Fibroblast of pulmonary artery (primary cell): Measurements from ENCODE around the gene SPAG16.

Experiments
- DNase-seq: peaks from one replicate; pipeline ENCODE4 v3.0.0-alpha.2; 2010; ENCODE audit warnings: low read depth
- H3K4me3 ChIP-seq: replicated peaks from 2 replicates; pipeline ENCODE4 v1.5.1; 2011; ENCODE audit warnings: low read depth, mild to moderate bottlenecking, control low read depth, low read length, moderate library complexity
- CTCF ChIP-seq: IDR thresholded peaks from 2 replicates; pipeline ENCODE4 v1.5.1; 2011; ENCODE audit warnings: mild to moderate bottlenecking, control low read depth, low read length, inconsistent platforms; ENCODE audit errors: missing control alignments

Gene SPAG16

GRCh38 chr2:213249502-213249901 lies 34.8 kb upstream of the SPAG16 start:
- TF ChIP-seq CTCF: no peak
- DNase-seq: no peak
- H3K4me3 ChIP-seq: no peak overlapping the region

GRCh38 chr2:213251618-213252017 lies 32.6 kb upstream of the SPAG16 start:
- peak; percentile 50 for TF ChIP-seq CTCF
- no peak overlapping the region for H3K4me3 ChIP-seq
- peak; percentile 91 for DNase-seq

- TF ChIP-seq CTCF: no peak
- no peak for DNase-seq
- no peak overlapping the region for H3K4me3 ChIP-seq
Observed at GRCh38 chr2:213252206-213252605, 32.1 kb upstream of the SPAG16 start.

- H3K4me3 ChIP-seq: no peak overlapping the region
- no peak for TF ChIP-seq CTCF
- no peak for DNase-seq
Observed at GRCh38 chr2:213253162-213253561, 31.1 kb upstream of the SPAG16 start.

- no peak overlapping the region for H3K4me3 ChIP-seq
- TF ChIP-seq CTCF: no peak
- no peak for DNase-seq
Observed at GRCh38 chr2:213259266-213259665, 25.0 kb upstream of the SPAG16 start.

GRCh38 chr2:213261237-213261636 lies 23.0 kb upstream of the SPAG16 start:
- H3K4me3 ChIP-seq: no peak overlapping the region
- no peak for DNase-seq
- TF ChIP-seq CTCF: no peak

GRCh38 chr2:213261715-213262114 lies 22.5 kb upstream of the SPAG16 start:
- TF ChIP-seq CTCF: no peak
- H3K4me3 ChIP-seq: no peak overlapping the region
- no peak for DNase-seq
